Measurements from ENCODE around the gene ADCY9.
"Not testable (repeated sequence)": the region's sequence is repeated elsewhere in the genome, so short reads cannot be mapped to it uniquely, and the experiment has no call there.

Gene ADCY9

GRCh38 chr16:4085405-4085970, 30.8 kb downstream of the ADCY9 start:
- Histone ChIP-seq H2AFZ (ENCODE audit: low read length, unreplicated experiment) (no peak overlapping the region), H3K36me3 (ENCODE audit: insufficient read depth, low read length) (no peaks in the 10 kb centered on the region), H3K4me1 (ENCODE audit: control insufficient read depth, insufficient read depth, low read length, unreplicated experiment) (no peaks in the 10 kb centered on the region), H3K27ac (ENCODE audit: low read depth, low read length) (no peak overlapping the region), H3K4me3 (ENCODE audit: low read depth, low read length) (no peak overlapping the region), H3K27me3 (ENCODE audit: insufficient read depth, low read length) (no peaks in the 10 kb centered on the region), H3K79me2 (ENCODE audit: control insufficient read depth, insufficient read depth, low read length, unreplicated experiment) (no peaks in the 10 kb centered on the region)

GRCh38 chr16:4083347-4083870, 32.8 kb downstream of the ADCY9 start:
- no peaks in the 10 kb centered on the region for H3K4me1 ChIP-seq (ENCODE audit: control insufficient read depth, insufficient read depth, low read length, unreplicated experiment)
- no peak overlapping the region for H3K4me3 ChIP-seq (ENCODE audit: low read depth, low read length)
- H3K79me2 ChIP-seq (ENCODE audit: control insufficient read depth, insufficient read depth, low read length, unreplicated experiment), result no peaks in the 10 kb centered on the region
- no peak overlapping the region for H3K27ac ChIP-seq (ENCODE audit: low read depth, low read length)
- no peak overlapping the region for H2AFZ ChIP-seq (ENCODE audit: low read length, unreplicated experiment)
- H3K36me3 ChIP-seq (ENCODE audit: insufficient read depth, low read length), result no peaks in the 10 kb centered on the region
- H3K27me3 ChIP-seq (ENCODE audit: insufficient read depth, low read length), result no peaks in the 10 kb centered on the region

DNA sequence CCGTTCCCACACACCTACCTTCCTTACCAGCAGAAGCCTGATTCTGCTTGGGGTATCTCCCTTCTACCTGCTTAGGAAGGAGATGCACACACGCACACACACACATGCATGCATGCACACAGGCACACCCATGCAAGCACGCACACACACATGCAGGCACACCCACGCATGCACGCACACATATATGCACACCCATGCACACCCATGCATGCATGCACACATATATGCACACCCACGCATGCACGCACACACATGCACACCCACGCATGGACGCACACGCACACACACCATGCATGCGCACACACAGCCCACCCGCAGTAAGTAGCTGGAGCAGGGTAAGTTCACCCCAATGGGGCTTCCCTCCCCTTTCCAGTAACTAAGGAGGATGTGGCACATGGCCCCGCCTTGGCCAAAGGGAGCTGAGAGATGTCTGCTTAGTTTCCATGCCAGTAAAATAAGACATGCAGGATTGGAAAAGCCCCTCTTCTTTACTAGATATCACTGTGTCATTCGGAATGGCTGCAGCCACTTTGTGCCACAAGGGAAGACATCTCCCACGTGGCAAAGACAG, 33.7 kb downstream of the ADCY9 start:
- Histone ChIP-seq H3K36me3 (ENCODE audit: insufficient read depth, low read length) (no peaks in the 10 kb centered on the region), H3K4me1 (ENCODE audit: control insufficient read depth, insufficient read depth, low read length, unreplicated experiment) (no peaks in the 10 kb centered on the region), H3K79me2 (ENCODE audit: control insufficient read depth, insufficient read depth, low read length, unreplicated experiment) (no peaks in the 10 kb centered on the region), H3K4me3 (ENCODE audit: low read depth, low read length) (no peak overlapping the region), H2AFZ (ENCODE audit: low read length, unreplicated experiment) (no peak overlapping the region), H3K27me3 (ENCODE audit: insufficient read depth, low read length) (no peaks in the 10 kb centered on the region), H3K27ac (ENCODE audit: low read depth, low read length) (no peak overlapping the region)

DNA sequence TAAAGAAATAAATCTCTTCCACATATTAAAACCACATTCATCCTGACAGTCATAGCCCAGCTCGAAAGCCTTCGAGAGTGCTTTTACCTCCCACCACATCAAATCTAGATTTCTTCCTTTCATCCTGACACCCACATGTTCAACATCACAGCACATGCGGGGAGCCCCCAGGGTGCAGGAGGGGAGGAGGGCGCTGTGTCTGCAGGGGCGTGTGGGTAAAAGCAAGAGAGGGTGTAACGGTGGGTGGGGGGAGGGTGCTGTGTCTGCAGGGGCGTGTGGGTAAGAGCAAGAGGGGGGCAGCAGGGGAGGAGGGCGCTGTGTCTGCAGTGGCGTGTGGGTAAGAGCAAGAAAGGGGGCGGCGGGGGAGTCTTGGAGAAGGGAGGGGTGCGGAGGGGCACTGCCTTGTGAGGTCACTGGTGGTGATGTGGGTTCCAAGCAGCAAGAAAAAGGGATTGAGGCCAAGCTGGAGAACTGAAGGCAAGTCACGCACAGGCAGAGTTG, 34.7 kb downstream of the ADCY9 start:
- no peaks in the 10 kb centered on the region for H3K36me3 ChIP-seq (ENCODE audit: insufficient read depth, low read length)
- H3K4me3 ChIP-seq (ENCODE audit: low read depth, low read length), result no peak overlapping the region
- H3K27ac ChIP-seq (ENCODE audit: low read depth, low read length), result no peak overlapping the region
- H3K27me3 ChIP-seq (ENCODE audit: insufficient read depth, low read length), result no peaks in the 10 kb centered on the region
- H3K79me2 ChIP-seq (ENCODE audit: control insufficient read depth, insufficient read depth, low read length, unreplicated experiment), result no peaks in the 10 kb centered on the region
- no peaks in the 10 kb centered on the region for H3K4me1 ChIP-seq (ENCODE audit: control insufficient read depth, insufficient read depth, low read length, unreplicated experiment)
- H2AFZ ChIP-seq (ENCODE audit: low read length, unreplicated experiment), result no peak overlapping the region

GRCh38 chr16:4081047-4081446, 35.2 kb downstream of the ADCY9 start:
- Histone ChIP-seq H3K27me3 (ENCODE audit: insufficient read depth, low read length) (no peaks in the 10 kb centered on the region), H3K79me2 (ENCODE audit: control insufficient read depth, insufficient read depth, low read length, unreplicated experiment) (no peaks in the 10 kb centered on the region), H3K4me3 (ENCODE audit: low read depth, low read length) (no peak overlapping the region), H3K36me3 (ENCODE audit: insufficient read depth, low read length) (no peaks in the 10 kb centered on the region), H3K4me1 (ENCODE audit: control insufficient read depth, insufficient read depth, low read length, unreplicated experiment) (no peaks in the 10 kb centered on the region), H2AFZ (ENCODE audit: low read length, unreplicated experiment) (no peak overlapping the region), H3K27ac (ENCODE audit: low read depth, low read length) (no peak overlapping the region)

DNA sequence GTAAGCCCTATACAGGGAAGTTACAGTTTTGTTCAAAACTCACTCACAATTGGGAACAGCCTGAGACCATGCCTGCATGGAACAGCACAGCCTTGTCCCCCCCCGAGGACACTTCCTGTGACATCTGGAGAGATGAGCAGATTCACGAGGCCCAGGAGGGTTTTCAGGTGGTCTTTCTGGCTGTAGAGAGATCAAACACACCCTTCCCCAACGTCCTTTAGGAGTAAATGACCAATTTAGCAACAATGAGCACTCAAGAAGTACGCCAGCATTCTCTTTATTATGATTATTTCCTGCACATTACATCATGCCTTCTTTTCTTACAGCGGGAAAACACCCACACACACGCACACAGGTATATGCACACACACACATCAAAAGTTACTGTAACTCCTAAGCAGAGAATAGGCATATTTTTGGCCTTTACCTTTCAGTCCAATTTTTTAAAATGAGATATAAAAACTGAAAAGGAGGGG, 39.0 kb downstream of the ADCY9 start:
- Histone ChIP-seq H3K27ac (ENCODE audit: low read depth, low read length) (no peak overlapping the region), H3K4me3 (ENCODE audit: low read depth, low read length) (no peak overlapping the region), H2AFZ (ENCODE audit: low read length, unreplicated experiment) (no peak overlapping the region), H3K36me3 (ENCODE audit: insufficient read depth, low read length) (no peaks in the 10 kb centered on the region), H3K79me2 (ENCODE audit: control insufficient read depth, insufficient read depth, low read length, unreplicated experiment) (no peaks in the 10 kb centered on the region), H3K4me1 (ENCODE audit: control insufficient read depth, insufficient read depth, low read length, unreplicated experiment) (no peaks in the 10 kb centered on the region), H3K27me3 (ENCODE audit: insufficient read depth, low read length) (no peaks in the 10 kb centered on the region)

- no peaks in the 10 kb centered on the region for H3K36me3 ChIP-seq (ENCODE audit: insufficient read depth, low read length)
- H3K79me2 ChIP-seq (ENCODE audit: control insufficient read depth, insufficient read depth, low read length, unreplicated experiment), result no peaks in the 10 kb centered on the region
- H3K4me1 ChIP-seq (ENCODE audit: control insufficient read depth, insufficient read depth, low read length, unreplicated experiment), result no peaks in the 10 kb centered on the region
- H3K27me3 ChIP-seq (ENCODE audit: insufficient read depth, low read length), result no peaks in the 10 kb centered on the region
- H3K4me3 ChIP-seq (ENCODE audit: low read depth, low read length), result no peak overlapping the region
- H3K27ac ChIP-seq (ENCODE audit: low read depth, low read length), result no peak overlapping the region
- H2AFZ ChIP-seq (ENCODE audit: low read length, unreplicated experiment), result no peak overlapping the region
These were observed 40.7 kb downstream of the ADCY9 start for GRCh38 chr16:4075534-4075933.

GRCh38 chr16:4073150-4073549, 43.1 kb downstream of the ADCY9 start:
- H3K79me2 ChIP-seq (ENCODE audit: control insufficient read depth, insufficient read depth, low read length, unreplicated experiment); H3K4me1 ChIP-seq (ENCODE audit: control insufficient read depth, insufficient read depth, low read length, unreplicated experiment); H3K27me3 ChIP-seq (ENCODE audit: insufficient read depth, low read length); H3K36me3 ChIP-seq (ENCODE audit: insufficient read depth, low read length); H2AFZ ChIP-seq (ENCODE audit: low read length, unreplicated experiment); H3K4me3 ChIP-seq (ENCODE audit: low read depth, low read length); H3K27ac ChIP-seq (ENCODE audit: low read depth, low read length): not testable (repeated sequence)

DNA sequence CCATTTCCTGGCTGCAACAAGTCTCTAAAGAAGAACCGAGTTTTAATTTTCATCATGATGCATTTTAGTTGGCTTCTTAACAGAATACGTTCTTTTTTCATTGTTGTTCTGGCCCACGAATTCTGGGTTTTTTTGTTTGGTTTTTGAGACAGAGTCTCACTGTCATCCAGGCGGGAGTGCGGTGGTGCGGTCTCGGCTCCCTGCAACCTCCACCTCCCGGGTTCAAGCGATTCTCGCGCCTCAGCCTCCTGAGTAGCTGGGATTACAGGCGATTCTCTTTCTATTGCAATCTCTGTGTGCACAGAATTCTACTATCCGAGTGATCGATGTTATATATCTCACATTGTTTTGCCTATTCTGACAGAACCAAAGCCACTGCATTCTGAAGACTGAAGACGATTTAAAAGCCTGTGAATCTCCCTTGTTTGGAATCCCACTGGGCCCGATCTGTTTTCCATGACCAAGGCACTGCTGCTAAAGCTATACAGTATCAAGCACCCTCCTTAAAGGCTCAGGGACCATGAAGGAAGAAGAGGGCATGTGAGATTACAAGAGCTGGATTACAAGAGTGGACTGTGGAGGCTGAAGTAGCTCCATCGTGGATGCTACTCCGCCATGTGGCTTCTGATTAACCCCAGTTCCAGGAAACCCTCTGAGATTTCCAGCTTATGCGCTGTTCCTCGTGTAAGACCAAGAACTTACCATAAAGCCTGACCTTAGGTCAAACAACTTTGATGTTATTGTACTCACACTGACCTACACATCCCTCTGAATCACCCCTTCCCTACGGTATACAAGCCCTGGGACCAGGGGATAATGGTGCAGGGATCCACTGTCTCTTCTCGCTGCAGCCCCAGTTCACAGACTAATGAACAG, 44.3 kb downstream of the ADCY9 start:
- H2AFZ ChIP-seq (ENCODE audit: low read length, unreplicated experiment), result no peak overlapping the region
- peaks cover 8% of the 10 kb centered on the region for H3K4me1 ChIP-seq (ENCODE audit: control insufficient read depth, insufficient read depth, low read length, unreplicated experiment)
- H3K27me3 ChIP-seq (ENCODE audit: insufficient read depth, low read length), result no peaks in the 10 kb centered on the region
- no peaks in the 10 kb centered on the region for H3K36me3 ChIP-seq (ENCODE audit: insufficient read depth, low read length)
- H3K27ac ChIP-seq (ENCODE audit: low read depth, low read length), result no peak overlapping the region
- no peaks in the 10 kb centered on the region for H3K79me2 ChIP-seq (ENCODE audit: control insufficient read depth, insufficient read depth, low read length, unreplicated experiment)
- H3K4me3 ChIP-seq (ENCODE audit: low read depth, low read length), result no peak overlapping the region

GRCh38 chr16:4070936-4071335, 45.3 kb downstream of the ADCY9 start:
- Histone ChIP-seq H3K27ac (ENCODE audit: low read depth, low read length) (no peak overlapping the region), H3K4me3 (ENCODE audit: low read depth, low read length) (no peak overlapping the region), H3K79me2 (ENCODE audit: control insufficient read depth, insufficient read depth, low read length, unreplicated experiment) (no peaks in the 10 kb centered on the region), H3K27me3 (ENCODE audit: insufficient read depth, low read length) (no peaks in the 10 kb centered on the region), H2AFZ (ENCODE audit: low read length, unreplicated experiment) (no peak overlapping the region), H3K4me1 (ENCODE audit: control insufficient read depth, insufficient read depth, low read length, unreplicated experiment) (peaks cover 11% of the 10 kb centered on the region), H3K36me3 (ENCODE audit: insufficient read depth, low read length) (no peaks in the 10 kb centered on the region)
